ENCODE results near the gene MAPKBP1.

GRCh38 chr15:41780266-41780665 lies 6.0 kb downstream of the MAPKBP1 start:
- TF ChIP-seq SUZ12 (IDR thresholded peaks at IDR 0.05; ENCODE audit: extremely low read depth, insufficient read depth, insufficient read length): no peak
- no peak for TF ChIP-seq ZNF274 (IDR thresholded peaks at IDR 0.05; ENCODE audit: low read depth, low read length)

All from NT2/D1 (cell line).